Endothelial cell of umbilical vein (primary cell): ENCODE results near the gene CLNS1A. TPM values are rescaled to one million over a fixed set of nuclear protein-coding genes. Genes with fewer than 3 reads are reported as not detected.

Experiments used
- BruUV-seq: library from RNA; stranded (reverse); fragments of 400-500 nt; replicated peaks from 2 replicates; lab custom pipeline; 2021; lab: Mats Ljungman, UMichigan
- CTCF ChIA-PET: fragments of 300-600, 350-600 bp; sonication (Branson Sonifier 250); formaldehyde crosslinking; loops from one replicate; lab custom pipeline; 2021; ENCODE audit warnings: antibody characterized with exemption, inconsistent platforms; lab: Charles Lee
- POLR2A ChIA-PET: fragments of 300-600, 350-600 bp; sonication (Branson Sonifier 250); formaldehyde crosslinking; loops from one replicate; lab custom pipeline; 2021; ENCODE audit warnings: antibody characterized with exemption, inconsistent platforms; lab: Charles Lee
- DNase-seq: peaks from one replicate; pipeline ENCODE4 v3.0.0-alpha.2; 2011; ENCODE audit warnings: low read depth, low spot score
- FAIRE-seq: peaks from 2 replicates; lab custom pipeline; 2011; peaks lifted over from hg19 to GRCh38; lab: Jason Lieb, UNC
- H2AFZ ChIP-seq: 2 replicates; pipeline ENCODE4 v1.6.0; 2012; ENCODE audit warnings: low read depth, low read length, control low read depth, inconsistent platforms
- H3K27ac ChIP-seq: 2 replicates; pipeline ENCODE4 v1.5.1; 2011; ENCODE audit warnings: low read depth, mild to moderate bottlenecking, control low read depth, low read length, moderate library complexity; ENCODE audit not compliant: insufficient read depth
- H3K27me3 ChIP-seq, 2 experiments: 2 replicates each; pipeline versions ENCODE4 v1.6.0 to v1.6.1; 2011; ENCODE audit warnings: low read length in 2 of 2, mixed read lengths in 1 of 2; ENCODE audit not compliant: control insufficient read depth in 2 of 2, insufficient read depth in 2 of 2
- H3K36me3 ChIP-seq, 2 experiments: 2 replicates in 1 of 2; 3 replicates in 1 of 2; pipeline ENCODE4 v1.5.1; 2011; ENCODE audit warnings: low read length in 2 of 2, mild to moderate bottlenecking in 1 of 2, moderate library complexity in 1 of 2; ENCODE audit not compliant: control insufficient read depth in 2 of 2, insufficient read depth in 2 of 2; ENCODE audit errors: extremely low read depth in 1 of 2
- H3K4me1 ChIP-seq: 3 replicates; pipeline ENCODE4 v1.5.1; 2011; ENCODE audit warnings: mild to moderate bottlenecking, low read length; ENCODE audit not compliant: control insufficient read depth, insufficient read depth; ENCODE audit errors: extremely low read depth
- H3K4me2 ChIP-seq: 2 replicates; pipeline ENCODE4 v1.6.1; 2011; ENCODE audit warnings: low read length, control low read depth, mixed read lengths; ENCODE audit not compliant: insufficient read depth
- H3K4me3 ChIP-seq, 3 experiments: fragments of 200-600 bp in 1 of 3; sonication (generic), shearing (Covaris generic) in 1 of 3; replicated peaks in 1 of 3; 2 replicates each; pipeline ENCODE4 v1.5.1; 2011 to 2016; ENCODE audit warnings: control low read depth in 3 of 3, low read length in 3 of 3, mild to moderate bottlenecking in 2 of 3, inconsistent platforms in 1 of 3, low read depth in 1 of 3, moderate library complexity in 1 of 3; ENCODE audit not compliant: insufficient read depth in 1 of 3
- H3K79me2 ChIP-seq: 2 replicates; pipeline ENCODE4 v1.6.0; 2012; ENCODE audit warnings: low read length, inconsistent platforms; ENCODE audit not compliant: control insufficient read depth, insufficient read depth
- H3K9ac ChIP-seq: replicated peaks from 2 replicates; pipeline ENCODE3; 2011; ENCODE audit warnings: low read length, control low read depth; ENCODE audit not compliant: insufficient read depth; ENCODE audit errors: extremely low read depth
- H3K9me1 ChIP-seq: replicated peaks from 3 replicates; pipeline ENCODE4 v1.6.0; 2011; ENCODE audit warnings: mild to moderate bottlenecking, low read length; ENCODE audit not compliant: control insufficient read depth, insufficient read depth; ENCODE audit errors: extremely low read depth
- H3K9me3 ChIP-seq: replicated peaks from 2 replicates; pipeline ENCODE4 v1.5.1; 2012; ENCODE audit warnings: low read length, inconsistent platforms; ENCODE audit not compliant: control insufficient read depth, insufficient read depth
- H4K20me1 ChIP-seq: replicated peaks from 2 replicates; pipeline ENCODE3; 2011; ENCODE audit warnings: mild to moderate bottlenecking, low read length; ENCODE audit not compliant: control insufficient read depth, insufficient read depth; ENCODE audit errors: extremely low read depth
- CTCF ChIP-seq, 2 donors: IDR thresholded peaks; 1 replicate in 1 of 2; 2 replicates in 1 of 2; pipeline ENCODE4 v1.5.1; 2011; ENCODE audit warnings: low read length in 2 of 2, mild to moderate bottlenecking in 2 of 2, moderate library complexity in 2 of 2, control low read depth in 1 of 2, inconsistent platforms in 1 of 2, low read depth in 1 of 2; ENCODE audit not compliant: insufficient read depth in 1 of 2; ENCODE audit errors: extremely low read depth in 1 of 2
- EZH2 ChIP-seq: IDR thresholded peaks from 2 replicates; pipeline ENCODE4 v1.6.1; 2012; ENCODE audit warnings: borderline replicate concordance, low read depth, mild to moderate bottlenecking, moderate library complexity, low read length, inconsistent platforms; ENCODE audit not compliant: severe bottlenecking
- FOS ChIP-seq: IDR thresholded peaks from 2 replicates; pipeline ENCODE4 v1.6.1; 2011; ENCODE audit warnings: mild to moderate bottlenecking, low read length, moderate library complexity, borderline replicate concordance; ENCODE audit not compliant: insufficient read depth
- GATA2 ChIP-seq: IDR thresholded peaks from 2 replicates; pipeline ENCODE4 v1.7.0; 2011; ENCODE audit warnings: low read depth, mild to moderate bottlenecking, moderate library complexity, mixed read lengths, low read length; ENCODE audit not compliant: insufficient read length, insufficient read depth
- MAX ChIP-seq: IDR thresholded peaks from 2 replicates; pipeline ENCODE4 v1.6.1; 2011; ENCODE audit not compliant: insufficient read depth, insufficient read length
- MYC ChIP-seq: IDR thresholded peaks from one replicate; pipeline ENCODE4 v1.6.1; 2011; ENCODE audit warnings: mild to moderate bottlenecking, low read depth, low read length
- POLR2A ChIP-seq: IDR thresholded peaks from 2 replicates; pipeline ENCODE4 v1.6.1; 2012; ENCODE audit warnings: low read depth, mild to moderate bottlenecking, control low read depth, low read length
- dilution Hi-C: fragments of 300-500 bp; cut with MboI; formaldehyde crosslinking; loops from one replicate; pipeline ENCODE4 v1.15.0; 2019; ENCODE audit warnings: low sequenced_read_pairs; ENCODE audit not compliant: extremely low pct_ligation_motif_present
- intact Hi-C: fragments of 100-400 bp; cut with micrococcal nuclease; formaldehyde crosslinking; loops from one replicate; pipeline ENCODE4 v1.10.0; 2022
- polyA plus RNA-seq, 4 experiments: library from polyadenylated mRNA; depleted of rRNA in 3 of 4; stranded (reverse) in 3 of 4; unstranded in 1 of 4; fragments of >200 nt; gene quantifications; 2 replicates each; pipeline versions ENCODE4 v1.2.1 to v1.2.3, GENCODE V29; 2011 to 2012; ENCODE audit warnings: missing spikeins in 1 of 4
- total RNA-seq: library from RNA; stranded (reverse); gene quantifications from 2 replicates; pipeline ENCODE4 v1.2.3, GENCODE V29; 2021

Gene CLNS1A
- total and polyA plus RNA-seq, 2 donors (not counting 3 experiments of a cell fraction or from before 2014, with no cell fraction given) = 84.5 to 99.7 TPM

- no peak overlapping the region for H2AFZ ChIP-seq
- H3K9ac ChIP-seq = no peak overlapping the region
- H4K20me1 ChIP-seq = no peaks in the 10 kb centered on the region
- H3K27ac ChIP-seq = no peak overlapping the region
- H3K4me3 ChIP-seq = no peak overlapping the region
- H3K4me2 ChIP-seq = no peak overlapping the region
- dilution Hi-C loops = no loop called here
- no peaks in the 10 kb centered on the region for H3K4me1 ChIP-seq
- H3K36me3 ChIP-seq = no peaks in the 10 kb centered on the region
- no peaks in the 10 kb centered on the region for H3K9me1 ChIP-seq
- CTCF ChIA-PET = no interaction called here
- DNase-seq = no peak
- POLR2A ChIA-PET = no interaction called here
- TF ChIP-seq FOS (no peak), EZH2 (no peak), MYC (no peak), GATA2 (no peak), POLR2A (no peak), CTCF (IDR thresholded peaks at IDR 0.05; ENCODE audit: extremely low read depth in 1 of 2, insufficient read depth in 1 of 2, low read depth in 1 of 2, low read length in 2 of 2) (no peak), MAX (no peak)
- no peaks in the 10 kb centered on the region for H3K79me2 ChIP-seq
- no peaks in the 10 kb centered on the region for H3K27me3 ChIP-seq
- FAIRE-seq = no peak
- H3K9me3 ChIP-seq = no peaks in the 10 kb centered on the region
- intact Hi-C loops = no loop called here
- no TSS peak for BruUV-seq
Observed at GRCh38 chr11:77654770-77655434, 17.3 kb upstream of the CLNS1A start.
